Spleen (tissue), 7 donors: ENCODE data around the gene ST6GAL1.
"Not testable (repeated sequence)": the region's sequence is repeated elsewhere in the genome, so short reads cannot be mapped to it uniquely, and the experiment has no call there.

Experiments used
- CTCF ChIP-seq, 11 experiments: fragments of 200-600 bp in 7 of 11; fragments of 450-650 bp in 4 of 11; sonication (generic) in 4 of 11; IDR thresholded peaks in 8 of 11; conservative IDR thresholded peaks in 3 of 11; 1 replicate in 7 of 11; 2 replicates in 4 of 11; pipeline versions ENCODE4 v1.4.0 to v1.8.0; 2016 to 2021; ENCODE audit warnings: antibody characterized with exemption in 11 of 11, inconsistent platforms in 4 of 11, mild to moderate bottlenecking in 1 of 11
- POLR2A ChIP-seq, 3 donors: fragments of 450-650 bp; IDR thresholded peaks; one replicate each; pipeline ENCODE4 v1.5.1; 2017; ENCODE audit warnings: antibody characterized with exemption in 3 of 3, mild to moderate bottlenecking in 1 of 3
- POLR2AphosphoS5 ChIP-seq, 3 donors: sonication (generic); formaldehyde crosslinking; IDR thresholded peaks; one replicate each; pipeline ENCODE4 v1.5.1; 2017; ENCODE audit warnings: antibody characterized with exemption in 3 of 3
- donor health status: DM: no; HTN: no; CAD: no; lungs with moderate emphysema.
- donor health status: DM: no; HTN: no; CAD: no.
- donor health status: DM: no; HTN: no; CAD: no.

- not testable (repeated sequence) for TF ChIP-seq CTCF (IDR thresholded peaks at IDR 0.05 in 8 of 11, conservative IDR thresholded peaks at IDR 0.05 in 3 of 11); POLR2A (IDR thresholded peaks at IDR 0.05); POLR2AphosphoS5 (IDR thresholded peaks at IDR 0.05)
Observed at GRCh38 chr3:186907075-186907474, 23.3 kb upstream of the ST6GAL1 start.
